A673 (cell line): ENCODE results near the gene CYS1.

Experiments used
- EZH2 ChIP-seq: fragments of 200-600 bp; sonication (generic); IDR thresholded peaks from 2 replicates; pipeline ENCODE4 v1.6.1; 2017; ENCODE audit warnings: borderline replicate concordance, low read depth, mild to moderate bottlenecking, mixed read lengths, antibody characterized with exemption, low read length; ENCODE audit not compliant: poor library complexity, severe bottlenecking
- TF ChIP-seq, protein P1 (sequence below): fragments of 300-800, 200-600 bp; sonication (generic); conservative IDR thresholded peaks from 2 replicates; pipeline ENCODE4 v1.5.1; 2017; ENCODE audit warnings: low read depth, mild to moderate bottlenecking, antibody characterized with exemption, low read length, moderate library complexity, mixed read lengths

DNA sequence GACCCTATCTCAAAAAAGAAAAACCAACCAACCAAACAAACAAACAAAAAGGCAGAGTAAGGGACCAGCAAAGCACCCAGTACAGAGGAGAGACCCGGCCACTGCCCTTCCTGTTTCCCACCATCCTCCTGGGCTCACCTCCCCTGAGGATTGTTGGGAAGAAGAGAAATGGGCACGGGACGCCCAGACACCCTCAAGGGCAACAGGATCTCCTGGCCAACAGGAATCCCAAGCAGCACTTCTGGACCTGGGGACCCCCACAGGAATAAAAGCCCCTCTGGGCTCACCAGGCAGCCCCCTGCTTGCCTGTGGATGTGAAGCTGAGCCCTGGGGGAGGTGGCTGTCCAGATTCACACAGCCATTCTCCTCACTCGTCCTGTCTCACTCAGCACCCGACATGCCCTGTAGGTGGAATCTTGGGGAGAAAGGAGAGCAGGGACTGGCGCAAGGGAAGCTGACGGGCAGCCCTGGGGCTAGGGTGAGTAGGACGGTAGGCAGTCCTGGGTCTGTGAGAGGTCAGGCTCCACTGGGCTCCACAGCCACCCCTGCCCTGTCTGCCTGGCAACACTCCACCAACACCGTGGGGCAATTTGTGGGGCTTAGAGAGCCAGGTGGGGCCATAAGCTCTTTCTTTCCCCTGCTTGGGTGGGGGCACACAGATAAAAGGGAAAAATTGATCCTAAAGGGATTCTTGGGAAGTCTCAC lies 18.8 kb downstream of the CYS1 start:
- TF ChIP-seq EZH2, result no peak
- TF ChIP-seq, protein P1, sequence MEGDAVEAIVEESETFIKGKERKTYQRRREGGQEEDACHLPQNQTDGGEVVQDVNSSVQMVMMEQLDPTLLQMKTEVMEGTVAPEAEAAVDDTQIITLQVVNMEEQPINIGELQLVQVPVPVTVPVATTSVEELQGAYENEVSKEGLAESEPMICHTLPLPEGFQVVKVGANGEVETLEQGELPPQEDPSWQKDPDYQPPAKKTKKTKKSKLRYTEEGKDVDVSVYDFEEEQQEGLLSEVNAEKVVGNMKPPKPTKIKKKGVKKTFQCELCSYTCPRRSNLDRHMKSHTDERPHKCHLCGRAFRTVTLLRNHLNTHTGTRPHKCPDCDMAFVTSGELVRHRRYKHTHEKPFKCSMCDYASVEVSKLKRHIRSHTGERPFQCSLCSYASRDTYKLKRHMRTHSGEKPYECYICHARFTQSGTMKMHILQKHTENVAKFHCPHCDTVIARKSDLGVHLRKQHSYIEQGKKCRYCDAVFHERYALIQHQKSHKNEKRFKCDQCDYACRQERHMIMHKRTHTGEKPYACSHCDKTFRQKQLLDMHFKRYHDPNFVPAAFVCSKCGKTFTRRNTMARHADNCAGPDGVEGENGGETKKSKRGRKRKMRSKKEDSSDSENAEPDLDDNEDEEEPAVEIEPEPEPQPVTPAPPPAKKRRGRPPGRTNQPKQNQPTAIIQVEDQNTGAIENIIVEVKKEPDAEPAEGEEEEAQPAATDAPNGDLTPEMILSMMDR, result no peak
